B cell (primary cell): ENCODE results near the gene GNG13.

Experiments used
- EZH2 ChIP-seq: IDR thresholded peaks from 2 replicates; pipeline ENCODE4 v1.6.1; 2012; ENCODE audit warnings: borderline replicate concordance, low read depth, mild to moderate bottlenecking, moderate library complexity, low read length; ENCODE audit not compliant: insufficient read depth, poor library complexity, severe bottlenecking
- TF ChIP-seq, protein P1 (sequence below): fragments of 200-600 bp; IDR thresholded peaks from one replicate; pipeline ENCODE4 v1.8.0; 2022; ENCODE audit warnings: antibody characterized with exemption, mild to moderate bottlenecking

DNA sequence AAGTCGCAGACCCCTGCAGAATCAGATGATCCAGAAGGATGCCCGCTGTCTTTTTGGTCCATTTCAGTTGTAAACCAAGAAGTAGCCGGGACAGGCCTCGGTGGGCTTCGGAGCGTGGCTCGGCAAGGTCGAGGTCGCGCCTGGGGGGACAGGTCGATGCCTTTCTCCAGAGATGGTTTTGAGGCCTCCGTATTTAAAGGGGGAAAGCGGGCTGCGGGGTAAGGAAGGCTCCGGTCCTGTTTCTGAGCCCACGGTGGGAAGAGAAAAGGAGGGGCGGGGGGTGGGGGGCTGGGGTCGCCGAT lies 7.5 kb upstream of the GNG13 start:
- TF ChIP-seq, protein P1, sequence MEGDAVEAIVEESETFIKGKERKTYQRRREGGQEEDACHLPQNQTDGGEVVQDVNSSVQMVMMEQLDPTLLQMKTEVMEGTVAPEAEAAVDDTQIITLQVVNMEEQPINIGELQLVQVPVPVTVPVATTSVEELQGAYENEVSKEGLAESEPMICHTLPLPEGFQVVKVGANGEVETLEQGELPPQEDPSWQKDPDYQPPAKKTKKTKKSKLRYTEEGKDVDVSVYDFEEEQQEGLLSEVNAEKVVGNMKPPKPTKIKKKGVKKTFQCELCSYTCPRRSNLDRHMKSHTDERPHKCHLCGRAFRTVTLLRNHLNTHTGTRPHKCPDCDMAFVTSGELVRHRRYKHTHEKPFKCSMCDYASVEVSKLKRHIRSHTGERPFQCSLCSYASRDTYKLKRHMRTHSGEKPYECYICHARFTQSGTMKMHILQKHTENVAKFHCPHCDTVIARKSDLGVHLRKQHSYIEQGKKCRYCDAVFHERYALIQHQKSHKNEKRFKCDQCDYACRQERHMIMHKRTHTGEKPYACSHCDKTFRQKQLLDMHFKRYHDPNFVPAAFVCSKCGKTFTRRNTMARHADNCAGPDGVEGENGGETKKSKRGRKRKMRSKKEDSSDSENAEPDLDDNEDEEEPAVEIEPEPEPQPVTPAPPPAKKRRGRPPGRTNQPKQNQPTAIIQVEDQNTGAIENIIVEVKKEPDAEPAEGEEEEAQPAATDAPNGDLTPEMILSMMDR = no peak
- no peak for TF ChIP-seq EZH2
